K562 (cell line): Measurements from ENCODE around the gene PDE6H. TPM values are rescaled to one million over a fixed set of nuclear protein-coding genes. Genes with fewer than 3 reads are reported as not detected.
A peak's percentile ranks its signal among the peaks of the same experiment; 100 is the strongest.

ENCODE experiments used
- DMBX1 ChIP-seq: fragments of 250-450 bp; sonication (Bioruptor Pico); IDR thresholded peaks from 2 replicates; pipeline ENCODE4 v1.8.0; 2022; ENCODE audit warnings: inconsistent platforms, mild to moderate bottlenecking, moderate library complexity, borderline replicate concordance
- ESRRA ChIP-seq: fragments of 450-650 bp; IDR thresholded peaks from 2 replicates; pipeline ENCODE4 v1.6.1; 2014; ENCODE audit warnings: low read depth, mild to moderate bottlenecking, moderate library complexity, borderline replicate concordance
- ILK ChIP-seq: fragments of 450-650 bp; IDR thresholded peaks from 2 replicates; pipeline ENCODE4 v1.6.1; 2016; ENCODE audit warnings: missing genetic modification characterization, low read depth, mild to moderate bottlenecking, missing compliant biosample characterization, moderate library complexity, borderline replicate concordance
- KLF6 ChIP-seq: fragments of 250-450 bp; sonication (Bioruptor Pico); IDR thresholded peaks from 2 replicates; pipeline ENCODE4 v1.4.0; 2020; ENCODE audit warnings: mild to moderate bottlenecking, moderate library complexity, borderline replicate concordance
- NR4A1 ChIP-seq, 2 experiments: fragments of 250-450 bp in 1 of 2; fragments of 450-650 bp in 1 of 2; sonication (Bioruptor Pico) in 1 of 2; IDR thresholded peaks; 2 replicates each; pipeline versions ENCODE4 v1.4.0 to v1.6.1; 2016 to 2020; ENCODE audit warnings: mild to moderate bottlenecking in 2 of 2, missing compliant biosample characterization in 1 of 2, missing genetic modification characterization in 1 of 2, moderate library complexity in 1 of 2
- NUFIP1 ChIP-seq: fragments of 450-650 bp; IDR thresholded peaks from 2 replicates; pipeline ENCODE4 v1.6.1; 2018; ENCODE audit not compliant: partially characterized antibody
- PHB2 ChIP-seq: fragments of 450-650 bp; IDR thresholded peaks from 2 replicates; pipeline ENCODE4 v1.6.1; 2017; ENCODE audit warnings: low read depth
- REST ChIP-seq, 2 experiments: fragments of 450-650 bp; formaldehyde crosslinking in 1 of 2; IDR thresholded peaks; 2 replicates each; pipeline versions ENCODE4 v1.4.0 to v1.6.1; 2014 to 2020; ENCODE audit warnings: mild to moderate bottlenecking in 2 of 2, borderline replicate concordance in 1 of 2, low read depth in 1 of 2
- SMAD2 ChIP-seq: fragments of 150-350 bp; IDR thresholded peaks from 2 replicates; pipeline ENCODE4 v1.6.1; 2014; ENCODE audit warnings: low read depth, mild to moderate bottlenecking, low read length
- STAT5A ChIP-seq: IDR thresholded peaks from 2 replicates; pipeline ENCODE4 v1.6.1; 2012; ENCODE audit warnings: low read length, inconsistent platforms, borderline replicate concordance
- TCF3 ChIP-seq: sonication (generic); formaldehyde crosslinking; IDR thresholded peaks from 2 replicates; pipeline ENCODE4 v1.4.0; 2020; ENCODE audit warnings: mild to moderate bottlenecking, missing genetic modification reagents
- ZNF740 ChIP-seq, 3 experiments: fragments of 200-800 bp in 1 of 3; sonication (Bioruptor generic) in 1 of 3; sonication (generic) in 1 of 3; formaldehyde crosslinking in 1 of 3; IDR thresholded peaks; 2 replicates each; pipeline versions ENCODE4 v1.6.1 to v1.8.0; 2016 to 2022; ENCODE audit warnings: mild to moderate bottlenecking in 2 of 3, missing compliant biosample characterization in 2 of 3, missing genetic modification characterization in 2 of 3, missing genetic modification reagents in 1 of 3
- polyA plus RNA-seq, 8 experiments: library from polyadenylated mRNA; depleted of rRNA in 4 of 8; stranded (reverse) in 5 of 8; unstranded in 3 of 8; fragments of >200 nt; fragmentation: Nextera tagmentation in 2 of 8; fragmentation: Illumina TruSeq in 1 of 8; extraction: Ambion mirVana in 2 of 8; extraction: Trizol in 1 of 8; gene quantifications; 2 replicates each; pipeline versions ENCODE4 v1.2.1 to v1.2.3, GENCODE V29; 2011 to 2014; ENCODE audit warnings: inconsistent platforms in 1 of 8, missing spikeins in 1 of 8
- total RNA-seq, 7 experiments: library from RNA; depleted of rRNA in 6 of 7; stranded (reverse); fragments of >200 nt in 6 of 7; fragmentation: Illumina TruSeq in 2 of 7; extraction: Trizol in 2 of 7; gene quantifications; 2 replicates each; pipeline versions ENCODE4 v1.2.1 to v1.2.3, GENCODE V29; 2011 to 2021; ENCODE audit warnings: low replicate concordance in 1 of 7
- TF ChIP-seq, protein P1 (sequence below): IDR thresholded peaks from 2 replicates; pipeline ENCODE4 v1.6.1; 2012; ENCODE audit warnings: low read depth, low read length, improper control_type of control experiment, borderline replicate concordance

The PDE6H gene
- total and polyA plus RNA-seq, 9 of the 15 experiments (the other 6 are each of a cell fraction or from before 2014, with no cell fraction given), result 0.15 TPM; not detected in 8

- TF ChIP-seq ZNF740 (CRISPR knock-in tag; IDR thresholded peaks at IDR 0.05) (no peak), ZNF740 (tag; IDR thresholded peaks at IDR 0.05) (peak in 1 of 2 experiments; percentile 94; a peak in 2 of 4 replicates), STAT5A (no peak), ESRRA (no peak), DMBX1 (peak; percentile 82), PHB2 (no peak), REST (IDR thresholded peaks at IDR 0.05; ENCODE audit: borderline replicate concordance) (no peak), REST (CRISPR knock-in tag; IDR thresholded peaks at IDR 0.05; ENCODE audit: low read depth) (no peak), ILK (tag) (peak; percentile 86), NR4A1 (CRISPR knock-in tag; IDR thresholded peaks at IDR 0.05) (no peak), NR4A1 (tag; IDR thresholded peaks at IDR 0.05) (peak; percentile 91), SMAD2 (no peak), TCF3 (no peak), NUFIP1 (no peak), KLF6 (CRISPR knock-in tag) (peak; percentile 62; the same call in 1 of the 2 replicates)
- TF ChIP-seq, protein P1, sequence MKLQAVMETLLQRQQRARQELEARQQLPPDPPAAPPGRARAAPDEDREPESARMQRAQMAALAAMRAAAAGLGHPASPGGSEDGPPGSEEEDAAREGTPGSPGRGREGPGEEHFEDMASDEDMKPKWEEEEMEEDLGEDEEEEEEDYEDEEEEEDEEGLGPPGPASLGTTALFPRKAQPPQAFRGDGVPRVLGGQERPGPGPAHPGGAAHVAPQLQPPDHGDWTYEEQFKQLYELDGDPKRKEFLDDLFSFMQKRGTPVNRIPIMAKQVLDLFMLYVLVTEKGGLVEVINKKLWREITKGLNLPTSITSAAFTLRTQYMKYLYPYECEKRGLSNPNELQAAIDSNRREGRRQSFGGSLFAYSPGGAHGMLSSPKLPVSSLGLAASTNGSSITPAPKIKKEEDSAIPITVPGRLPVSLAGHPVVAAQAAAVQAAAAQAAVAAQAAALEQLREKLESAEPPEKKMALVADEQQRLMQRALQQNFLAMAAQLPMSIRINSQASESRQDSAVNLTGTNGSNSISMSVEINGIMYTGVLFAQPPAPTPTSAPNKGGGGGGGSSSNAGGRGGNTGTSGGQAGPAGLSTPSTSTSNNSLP, result no peak
Observed at GRCh38 chr12:14924541-14924940, 48.3 kb upstream of the PDE6H start (continued).
